Mucosa of rectum (tissue), 2 donors: ENCODE results near the gene PLA2G4D.

ENCODE experiments used
- H3K27ac ChIP-seq, 2 donors: one replicate each; pipeline ENCODE4 v1.7.0; 2013; ENCODE audit warnings: inconsistent platforms in 2 of 2, low read depth in 2 of 2, low read length in 2 of 2
- H3K27me3 ChIP-seq, 2 donors: one replicate each; pipeline ENCODE4 v1.7.0; 2013; ENCODE audit warnings: low read length in 2 of 2; ENCODE audit not compliant: control insufficient read depth in 2 of 2, insufficient read depth in 2 of 2
- H3K36me3 ChIP-seq, 2 donors: one replicate each; pipeline ENCODE4 v1.7.0; 2013; ENCODE audit warnings: low read length in 2 of 2; ENCODE audit not compliant: control insufficient read depth in 2 of 2, insufficient read depth in 2 of 2
- H3K4me1 ChIP-seq, 2 donors: one replicate each; pipeline ENCODE4 v1.7.0; 2013; ENCODE audit warnings: low read length in 2 of 2, mild to moderate bottlenecking in 1 of 2; ENCODE audit not compliant: control insufficient read depth in 2 of 2, insufficient read depth in 2 of 2
- H3K4me3 ChIP-seq, 2 donors: one replicate each; pipeline ENCODE4 v1.7.0; 2013; ENCODE audit warnings: low read length in 2 of 2
- H3K9ac ChIP-seq, 2 donors: one replicate each; pipeline ENCODE4 v1.7.0; 2013; ENCODE audit warnings: low read length in 2 of 2, low read depth in 1 of 2, mild to moderate bottlenecking in 1 of 2
- H3K9me3 ChIP-seq, 2 donors: one replicate each; pipeline ENCODE4 v1.7.0; 2013; ENCODE audit warnings: low read length in 2 of 2; ENCODE audit not compliant: control insufficient read depth in 2 of 2
- donor health status: healthy.
- donor health status: Normal muscosa, but diverticular disease.

The PLA2G4D gene

DNA sequence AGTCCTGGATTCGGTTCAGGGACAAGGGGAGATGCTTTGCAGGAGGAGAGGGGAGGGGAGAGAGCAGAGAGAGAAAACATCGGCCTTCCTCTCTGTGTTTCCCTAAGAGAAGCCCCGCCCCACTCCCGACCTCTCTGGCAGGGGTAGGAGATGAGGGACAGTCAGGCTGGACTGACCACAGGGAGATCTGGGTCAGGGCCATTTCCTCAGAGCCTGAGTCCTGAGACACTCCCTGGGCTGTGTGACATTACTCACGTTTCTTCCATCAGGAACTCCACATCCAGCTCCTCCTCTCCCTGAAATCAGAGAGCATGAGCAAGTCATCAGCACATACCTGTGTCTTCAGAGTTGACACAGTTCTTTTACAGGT, 9.1 kb downstream of the PLA2G4D start:
- Histone ChIP-seq H3K27me3 (no peaks in the 10 kb centered on the region), H3K9ac (peak overlapping the region in 1 of 2 donors; percentile 78), H3K9me3 (no peaks in the 10 kb centered on the region), H3K4me3 (no peak overlapping the region), H3K36me3 (no peaks in the 10 kb centered on the region), H3K27ac (peak overlapping the region; percentile 71 to 80), H3K4me1 (peaks cover 18 to 26% of the 10 kb centered on the region in 2 donors)

DNA sequence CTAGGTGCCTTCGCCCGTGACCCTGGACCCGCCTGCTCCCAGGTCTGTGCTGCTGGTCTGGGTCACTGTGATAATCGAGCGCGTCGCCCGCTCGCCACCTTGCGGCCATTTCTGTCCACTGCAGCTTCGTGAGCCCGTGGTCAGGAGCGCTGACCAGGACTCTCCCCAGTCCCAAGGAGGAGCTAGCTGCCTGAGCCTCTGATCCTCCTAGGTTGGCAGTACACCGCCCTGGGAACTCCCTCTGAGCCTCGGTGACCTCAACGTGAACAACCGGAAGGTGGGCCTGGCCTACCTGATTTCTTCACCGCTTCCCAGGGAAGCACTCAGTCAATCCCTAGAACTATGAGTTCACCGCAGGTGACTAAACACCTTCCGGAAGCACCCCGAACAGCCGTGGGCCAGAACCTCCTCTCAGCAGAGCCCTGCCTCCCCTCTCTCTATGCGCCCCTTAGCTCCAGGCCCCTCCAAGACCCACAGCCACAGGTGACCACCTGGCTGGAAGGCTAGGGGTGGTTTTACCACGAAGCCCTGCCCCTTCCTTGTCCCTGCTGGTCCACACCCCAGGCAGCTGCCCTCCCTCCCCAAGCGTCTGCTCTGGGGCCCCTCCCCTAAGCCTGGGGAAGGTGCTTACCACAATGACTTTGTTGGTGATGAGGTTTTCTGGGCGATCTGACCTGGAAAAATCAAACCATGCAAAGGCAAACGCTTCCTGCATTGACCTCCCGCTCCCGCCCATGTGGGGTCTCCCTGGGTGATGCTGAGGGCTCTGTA, 9.7 kb downstream of the PLA2G4D start:
- peak overlapping the region; percentile 71 to 80 for H3K27ac ChIP-seq
- peak overlapping the region; percentile 56 to 78 for H3K9ac ChIP-seq

DNA sequence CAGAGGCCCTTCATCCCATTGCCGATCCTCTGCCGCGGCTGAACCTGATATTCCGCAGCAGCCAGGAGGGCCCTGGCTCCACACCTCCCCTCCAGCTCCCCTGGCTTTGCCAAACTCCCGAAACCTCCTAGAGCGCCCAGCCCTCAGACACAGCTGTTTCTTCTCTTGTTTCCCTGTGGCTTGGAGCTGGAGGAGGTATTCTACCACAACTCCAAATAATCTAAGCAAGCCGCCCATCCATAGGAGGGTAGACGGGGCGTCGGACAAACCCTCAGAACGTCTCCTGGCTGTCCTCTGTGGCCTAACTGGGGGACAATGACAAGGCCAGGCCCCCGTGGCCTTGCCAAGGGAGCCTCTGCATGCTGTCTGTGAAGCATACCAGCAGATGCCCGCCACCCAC, 10.4 kb downstream of the PLA2G4D start:
- H3K27me3 ChIP-seq = no peaks in the 10 kb centered on the region
- H3K9me3 ChIP-seq = no peaks in the 10 kb centered on the region
- H3K36me3 ChIP-seq = no peaks in the 10 kb centered on the region
- H3K27ac ChIP-seq = no peak overlapping the region
- H3K4me1 ChIP-seq = peaks cover 16 to 20% of the 10 kb centered on the region in 2 donors
- H3K4me3 ChIP-seq = peak overlapping the region in 1 of 2 donors; percentile 18
- peak overlapping the region in 1 of 2 donors; percentile 78 for H3K9ac ChIP-seq

More for the DNA sequence above, 9.7 kb downstream of the PLA2G4D start:
- Histone ChIP-seq H3K4me1 (peaks cover 18 to 23% of the 10 kb centered on the region in 2 donors), H3K36me3 (no peaks in the 10 kb centered on the region), H3K4me3 (peak overlapping the region; percentile 39 to 60), H3K27me3 (no peaks in the 10 kb centered on the region), H3K9me3 (no peaks in the 10 kb centered on the region)

DNA sequence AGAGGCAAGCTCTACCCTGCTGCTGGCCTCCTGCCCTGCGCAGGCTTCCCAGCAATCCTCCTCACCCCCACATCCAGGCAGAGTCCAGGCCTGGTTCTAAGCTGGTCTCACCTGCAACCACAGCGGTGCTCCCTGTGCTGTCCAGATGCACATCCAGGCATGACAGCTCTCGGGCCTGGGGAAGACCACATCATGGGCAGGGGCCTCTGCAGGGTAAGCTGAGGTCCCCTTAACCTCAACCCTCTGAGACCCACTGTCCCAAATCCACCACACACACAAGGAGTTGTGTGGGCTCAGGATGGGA, 10.8 kb downstream of the PLA2G4D start:
- Histone ChIP-seq H3K27me3 (no peaks in the 10 kb centered on the region), H3K36me3 (no peaks in the 10 kb centered on the region), H3K9me3 (no peaks in the 10 kb centered on the region), H3K27ac (no peak overlapping the region), H3K4me3 (no peak overlapping the region), H3K4me1 (peaks cover 12 to 16% of the 10 kb centered on the region in 2 donors), H3K9ac (no peak overlapping the region)

DNA sequence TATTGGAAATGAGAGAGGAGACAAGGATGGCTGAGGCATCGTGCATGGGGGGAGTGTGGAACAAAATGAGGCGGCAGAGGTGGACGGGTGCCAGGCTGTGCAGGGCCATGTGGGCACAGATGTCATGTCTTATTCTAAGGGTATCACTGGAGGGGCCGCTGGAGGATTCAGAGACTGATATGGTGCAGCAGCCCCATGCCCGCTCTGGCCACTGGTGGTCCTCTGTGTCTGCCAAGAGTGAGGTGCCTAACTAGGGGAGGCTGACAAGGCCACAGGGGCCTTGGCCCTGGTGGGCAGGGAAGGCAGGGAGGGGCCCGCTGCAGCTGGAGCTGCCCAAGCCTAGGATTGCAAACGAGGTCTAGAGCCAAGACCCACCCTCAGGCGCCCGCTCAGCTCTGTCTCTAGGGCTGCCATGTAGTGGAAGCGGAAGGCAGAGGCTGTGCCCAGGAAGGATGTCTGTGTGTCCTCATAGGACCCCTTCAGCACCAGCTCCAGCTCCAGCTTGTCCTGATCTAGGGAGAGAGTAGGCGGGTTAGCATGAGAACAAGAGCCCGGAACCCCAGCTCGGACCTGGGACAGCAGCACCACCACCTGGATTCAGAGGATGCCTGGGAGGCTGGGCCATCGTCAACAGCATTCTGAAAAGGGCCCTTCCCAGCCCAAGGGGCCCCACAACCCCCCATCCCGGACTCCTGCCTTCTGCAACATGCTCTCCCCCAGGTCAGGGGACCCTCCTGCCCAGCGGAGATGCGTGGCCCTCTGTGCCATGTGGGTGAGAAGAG, 11.3 kb downstream of the PLA2G4D start:
- Histone ChIP-seq H3K4me1 (peaks cover 11 to 14% of the 10 kb centered on the region in 2 donors), H3K9me3 (no peaks in the 10 kb centered on the region), H3K27me3 (no peaks in the 10 kb centered on the region), H3K36me3 (no peaks in the 10 kb centered on the region), H3K27ac (no peak overlapping the region), H3K4me3 (no peak overlapping the region), H3K9ac (no peak overlapping the region)

DNA sequence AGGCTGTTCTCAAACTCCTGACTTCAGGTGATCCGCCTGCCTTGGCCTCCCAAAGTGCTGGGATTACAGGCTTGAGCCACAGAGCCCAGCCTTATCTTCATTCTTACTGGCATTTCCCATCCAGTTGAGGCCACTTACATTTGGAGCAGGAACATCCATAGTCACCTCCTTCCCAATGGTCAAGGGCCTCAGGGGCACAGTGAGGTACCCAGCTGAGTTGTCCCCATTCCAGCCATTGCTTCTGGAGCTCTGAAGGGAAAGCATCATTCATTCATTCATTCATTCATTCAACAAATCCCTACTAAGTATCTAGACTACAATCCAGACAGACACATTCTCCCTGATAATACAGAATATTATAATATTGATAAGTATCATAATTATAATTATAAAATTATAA, 12.2 kb downstream of the PLA2G4D start:
- Histone ChIP-seq H3K9me3 (no peaks in the 10 kb centered on the region), H3K27me3 (no peaks in the 10 kb centered on the region), H3K36me3 (no peaks in the 10 kb centered on the region), H3K9ac (no peak overlapping the region), H3K4me3 (no peak overlapping the region), H3K27ac (no peak overlapping the region), H3K4me1 (peaks cover 11 to 14% of the 10 kb centered on the region in 2 donors)

DNA sequence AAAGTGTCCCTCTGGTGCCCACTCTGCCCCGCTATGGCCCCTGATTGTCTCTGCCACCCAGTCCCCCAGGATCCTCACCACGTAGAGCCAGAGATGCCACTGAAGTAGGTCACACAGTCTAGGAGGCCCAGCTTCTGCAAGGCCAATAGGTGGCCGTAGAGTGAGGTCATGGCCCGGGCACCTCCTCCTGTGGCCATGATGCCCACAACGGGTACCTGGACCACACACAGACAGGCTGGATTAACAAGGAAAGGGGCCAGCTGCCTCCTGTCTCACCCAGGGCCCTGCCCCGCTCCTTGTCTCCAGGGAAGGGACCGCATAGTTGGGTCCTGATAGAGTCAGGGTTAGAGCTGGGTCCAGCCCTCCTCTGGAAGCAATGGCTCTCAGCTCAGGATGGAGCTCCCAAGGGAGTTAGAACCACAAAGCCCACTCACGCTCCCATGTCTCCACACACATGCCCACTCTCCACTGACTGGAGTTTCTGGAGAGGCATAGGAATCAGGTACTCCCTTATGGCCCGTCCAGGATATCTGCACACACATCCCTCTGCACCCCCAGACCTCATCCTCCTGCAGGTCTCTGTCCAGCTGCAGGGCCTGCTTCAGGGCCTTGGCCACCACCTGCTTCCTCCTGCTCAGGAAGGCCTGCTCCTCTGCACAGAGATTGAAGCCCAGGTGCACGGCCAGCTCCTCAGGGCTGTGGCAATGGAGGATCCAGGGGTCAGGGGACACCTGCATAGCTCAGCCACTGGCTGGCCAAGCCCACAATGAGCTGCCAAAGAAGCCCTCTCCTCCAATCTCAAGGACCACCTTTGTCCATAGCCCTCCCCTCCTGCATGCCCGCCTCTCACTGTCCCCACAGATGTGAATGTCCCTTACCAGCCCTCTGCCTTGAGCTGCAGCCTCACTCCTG, 13.2 kb downstream of the PLA2G4D start:
- Histone ChIP-seq H3K4me1 (peaks cover 11 to 14% of the 10 kb centered on the region in 2 donors), H3K27me3 (no peaks in the 10 kb centered on the region), H3K9ac (no peak overlapping the region), H3K9me3 (no peaks in the 10 kb centered on the region), H3K4me3 (no peak overlapping the region), H3K36me3 (no peaks in the 10 kb centered on the region), H3K27ac (no peak overlapping the region)

DNA sequence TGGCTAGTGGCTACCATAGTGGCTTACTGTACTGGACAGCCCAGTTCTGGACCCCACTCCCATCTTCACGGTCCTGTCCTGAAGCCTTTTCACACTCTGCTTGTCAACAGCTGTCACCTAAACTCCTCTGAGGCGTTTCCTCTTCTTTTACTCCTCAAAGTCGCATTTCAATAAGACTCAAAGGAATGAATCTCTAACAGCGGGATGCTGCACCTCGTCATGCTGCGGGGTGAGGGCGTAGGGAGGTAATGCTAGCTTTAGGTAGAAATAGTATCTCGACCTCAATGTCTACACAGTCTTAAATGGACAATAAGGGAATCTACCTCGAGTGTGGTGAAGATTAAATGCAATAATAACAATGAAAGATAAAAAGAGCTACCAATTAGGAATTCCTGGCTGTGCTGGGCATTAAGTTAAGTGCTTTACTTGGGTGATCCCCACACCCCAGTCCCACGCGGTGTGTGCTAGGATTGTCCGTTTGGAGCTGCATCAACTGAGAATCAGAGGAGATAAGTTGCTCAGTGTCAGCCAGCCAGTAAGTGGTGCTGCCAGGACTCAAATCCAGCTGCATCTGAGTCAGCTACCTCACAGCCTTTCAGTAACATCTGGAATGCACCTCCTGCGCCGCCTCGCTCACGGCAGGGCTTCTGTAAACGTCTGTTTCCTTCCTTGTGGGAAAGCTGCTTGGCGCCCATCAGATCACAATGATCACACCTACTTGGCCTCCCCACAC, 14.0 kb downstream of the PLA2G4D start:
- Histone ChIP-seq H3K9ac (no peak overlapping the region), H3K27ac (no peak overlapping the region), H3K9me3 (no peaks in the 10 kb centered on the region), H3K36me3 (no peaks in the 10 kb centered on the region), H3K4me3 (no peak overlapping the region), H3K4me1 (peaks cover 11 to 14% of the 10 kb centered on the region in 2 donors), H3K27me3 (no peaks in the 10 kb centered on the region)

DNA sequence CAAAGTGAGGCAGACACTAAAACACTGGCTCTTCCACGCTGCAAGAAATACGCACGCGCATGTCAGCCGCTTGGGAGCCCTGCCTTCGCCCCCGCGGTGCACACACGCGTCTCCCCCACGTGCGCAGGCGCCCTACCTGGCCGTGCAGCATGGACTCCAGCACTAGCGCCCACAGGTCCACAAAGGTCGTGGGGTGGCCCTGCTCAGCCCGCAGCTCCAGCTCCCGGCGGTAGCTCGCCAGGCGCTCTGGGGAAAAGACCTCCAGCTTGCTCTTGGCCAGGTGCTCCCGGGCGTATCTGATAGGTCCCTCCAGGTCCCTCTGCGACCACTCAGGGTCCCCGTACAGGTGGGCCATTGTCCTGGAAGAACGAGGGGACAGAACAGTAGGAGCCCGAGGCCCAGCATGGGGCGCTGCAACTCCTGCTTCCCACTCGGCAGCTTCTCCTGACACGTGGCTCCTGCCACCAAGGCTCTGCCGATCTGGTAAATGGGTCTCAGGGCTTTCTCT, 14.9 kb downstream of the PLA2G4D start:
- Histone ChIP-seq H3K27ac (no peak overlapping the region), H3K4me3 (no peak overlapping the region), H3K9ac (no peak overlapping the region), H3K36me3 (no peaks in the 10 kb centered on the region), H3K9me3 (no peaks in the 10 kb centered on the region), H3K27me3 (no peaks in the 10 kb centered on the region), H3K4me1 (peaks cover 5% of the 10 kb centered on the region in 2 donors)
